IMR-90 (cell line): ENCODE data around the gene MAP2K5. TPM values are rescaled to one million over a fixed set of nuclear protein-coding genes. Genes with fewer than 3 reads are reported as not detected.

Source experiments
- ATAC-seq: fragments of 200-7000 bp; cut with Tn5 transposase; 2 replicates; pipeline ENCODE4 v1.9.1; 2020; ENCODE audit warnings: low read depth, mild to moderate bottlenecking, moderate library complexity
- BruUV-seq: library from RNA; stranded (reverse); fragments of 400-500 nt; replicated peaks from 2 replicates; lab custom pipeline; 2021; lab: Mats Ljungman, UMichigan
- CTCF ChIA-PET: fragments of 300-600 bp; formaldehyde crosslinking; extraction: SDS; loops from one replicate; lab custom pipeline; 2021; ENCODE audit warnings: antibody characterized with exemption; lab: Yijun Ruan, JAX
- POLR2A ChIA-PET: fragments of 300-600 bp; sonication (Branson Sonifier 250); formaldehyde crosslinking; loops from one replicate; lab custom pipeline; 2022; ENCODE audit warnings: antibody characterized with exemption; ENCODE audit not compliant: unreplicated experiment; lab: Charles Lee
- DNase-seq: peaks from one replicate; pipeline ENCODE4 v3.0.0; 2013
- H2AFZ ChIP-seq: replicated peaks from 2 replicates; pipeline ENCODE3; 2013; ENCODE audit warnings: low read length, mild to moderate bottlenecking; ENCODE audit not compliant: poor library complexity
- H2AK5ac ChIP-seq: 2 replicates; pipeline ENCODE4 v1.6.1; 2013; ENCODE audit warnings: low read depth, low read length, inconsistent platforms
- H2AK9ac ChIP-seq: replicated peaks from 2 replicates; pipeline ENCODE3; 2013; ENCODE audit warnings: mild to moderate bottlenecking, low read depth, low read length, moderate library complexity; ENCODE audit not compliant: poor library complexity
- H2BK120ac ChIP-seq: 2 replicates; pipeline ENCODE4 v1.6.1; 2013; ENCODE audit warnings: low read depth, low read length, inconsistent platforms
- H2BK15ac ChIP-seq: 3 replicates; pipeline ENCODE4 v1.6.1; 2013; ENCODE audit warnings: low read depth, low read length, inconsistent platforms
- H2BK20ac ChIP-seq: 2 replicates; pipeline ENCODE4 v1.6.1; 2013; ENCODE audit warnings: low read depth, mild to moderate bottlenecking, inconsistent platforms, low read length, moderate library complexity
- H2BK5ac ChIP-seq: 2 replicates; pipeline ENCODE4 v1.6.1; 2013; ENCODE audit warnings: mild to moderate bottlenecking, low read depth, low read length, inconsistent platforms; ENCODE audit not compliant: poor library complexity, severe bottlenecking
- H3K14ac ChIP-seq: replicated peaks from 2 replicates; pipeline ENCODE4 v1.6.1; 2013; ENCODE audit warnings: low read depth, low read length, inconsistent platforms
- H3K18ac ChIP-seq: 2 replicates; pipeline ENCODE4 v1.6.1; 2013; ENCODE audit warnings: low read depth, low read length, control low read depth
- H3K23ac ChIP-seq: 2 replicates; pipeline ENCODE4 v1.6.1; 2013; ENCODE audit warnings: low read depth, low read length, inconsistent platforms
- H3K27ac ChIP-seq: 2 replicates; pipeline ENCODE4 v1.5.1; 2013; ENCODE audit warnings: mild to moderate bottlenecking, control low read depth, low read length; ENCODE audit not compliant: insufficient read depth
- H3K27me3 ChIP-seq: 2 replicates; pipeline ENCODE4 v1.6.1; 2013; ENCODE audit warnings: low read length; ENCODE audit not compliant: control insufficient read depth, insufficient read depth
- H3K36me3 ChIP-seq: 2 replicates; pipeline ENCODE4 v1.6.1; 2013; ENCODE audit warnings: low read length, mixed read lengths; ENCODE audit not compliant: control insufficient read depth, insufficient read depth
- H3K4ac ChIP-seq: 2 replicates; pipeline ENCODE4 v1.6.1; 2013; ENCODE audit warnings: low read depth, low read length, inconsistent platforms
- H3K4me1 ChIP-seq: 2 replicates; pipeline ENCODE4 v1.6.1; 2013; ENCODE audit warnings: low read length, mixed read lengths; ENCODE audit not compliant: control insufficient read depth, insufficient read depth
- H3K4me2 ChIP-seq: 2 replicates; pipeline ENCODE4 v1.6.1; 2013; ENCODE audit warnings: low read depth, mild to moderate bottlenecking, control low read depth, low read length, moderate library complexity
- H3K4me3 ChIP-seq: 2 replicates; pipeline ENCODE4 v1.5.1; 2013; ENCODE audit warnings: low read depth, mild to moderate bottlenecking, control low read depth, low read length, moderate library complexity; ENCODE audit not compliant: insufficient read depth
- H3K56ac ChIP-seq: 2 replicates; pipeline ENCODE4 v1.6.1; 2013; ENCODE audit warnings: low read length, inconsistent platforms; ENCODE audit not compliant: insufficient read depth; ENCODE audit errors: extremely low read depth
- H3K79me1 ChIP-seq, 2 experiments: 2 replicates each; pipeline ENCODE4 v1.6.1; 2013; ENCODE audit warnings: low read length in 2 of 2, inconsistent platforms in 1 of 2, low read depth in 1 of 2
- H3K9ac ChIP-seq: 2 replicates; pipeline ENCODE4 v1.6.1; 2013; ENCODE audit warnings: low read depth, low read length, control low read depth
- H3K9me1 ChIP-seq: 2 replicates; pipeline ENCODE4 v1.6.1; 2013; ENCODE audit warnings: low read length, inconsistent platforms; ENCODE audit not compliant: insufficient read depth
- H3K9me3 ChIP-seq: 2 replicates; pipeline ENCODE4 v1.6.1; 2013; ENCODE audit warnings: low read length; ENCODE audit not compliant: control insufficient read depth, insufficient read depth
- H4K20me1 ChIP-seq: 2 replicates; pipeline ENCODE4 v1.6.1; 2013; ENCODE audit warnings: low read length, inconsistent platforms; ENCODE audit not compliant: insufficient read depth
- H4K5ac ChIP-seq: 2 replicates; pipeline ENCODE4 v1.6.1; 2013; ENCODE audit warnings: mild to moderate bottlenecking, low read depth, low read length, control low read depth
- H4K8ac ChIP-seq, 2 experiments: 2 replicates each; pipeline ENCODE4 v1.6.1; 2013; ENCODE audit warnings: low read depth in 2 of 2, low read length in 2 of 2, control low read depth in 1 of 2, inconsistent platforms in 1 of 2
- H4K91ac ChIP-seq: 2 replicates; pipeline ENCODE4 v1.6.1; 2013; ENCODE audit warnings: low read depth, low read length, inconsistent platforms; ENCODE audit not compliant: insufficient read depth
- CEBPB ChIP-seq: IDR thresholded peaks from 2 replicates; pipeline ENCODE4 v1.6.1; 2012; ENCODE audit warnings: low read depth, low read length, improper control_type of control experiment
- CHD1 ChIP-seq: IDR thresholded peaks from 2 replicates; pipeline ENCODE4 v1.6.1; 2012; ENCODE audit warnings: low read depth, low read length, improper control_type of control experiment
- CTCF ChIP-seq: conservative IDR thresholded peaks from 2 replicates; pipeline ENCODE4 v1.5.1; 2012; ENCODE audit warnings: mild to moderate bottlenecking, low read depth, low read length, improper control_type of control experiment
- FOS ChIP-seq: fragments of 150-350 bp; IDR thresholded peaks from 2 replicates; pipeline ENCODE4 v1.6.1; 2016; ENCODE audit warnings: low read depth, low read length
- MAZ ChIP-seq: IDR thresholded peaks from 2 replicates; pipeline ENCODE4 v1.6.1; 2012; ENCODE audit warnings: low read depth, mild to moderate bottlenecking, low read length, improper control_type of control experiment, moderate library complexity, borderline replicate concordance
- NFE2L2 ChIP-seq: fragments of 150-350 bp; IDR thresholded peaks from 2 replicates; pipeline ENCODE4 v1.6.1; 2016; ENCODE audit warnings: low read depth, mild to moderate bottlenecking, low read length
- POLR2A ChIP-seq: IDR thresholded peaks from 2 replicates; pipeline ENCODE4 v1.6.1; 2012; ENCODE audit warnings: mild to moderate bottlenecking, low read depth, low read length
- RCOR1 ChIP-seq: IDR thresholded peaks from 2 replicates; pipeline ENCODE4 v1.6.1; 2012; ENCODE audit warnings: mild to moderate bottlenecking, low read length, improper control_type of control experiment; ENCODE audit not compliant: insufficient replicate concordance
- RFX5 ChIP-seq: IDR thresholded peaks from 2 replicates; pipeline ENCODE4 v1.8.0; 2012; ENCODE audit warnings: low read depth, mild to moderate bottlenecking, low read length, moderate library complexity
- WGBS, 2 experiments: methylation state at CpG; one replicate each; pipeline versions ENCODE4 v1.1.5 to v1.1.7; 2013; ENCODE audit warnings: missing lambda C conversion rate in 2 of 2; ENCODE audit not compliant: insufficient read length in 1 of 2; ENCODE audit errors: extremely low coverage in 2 of 2; 5-methylcytosine and 5-hydroxymethylcytosine counted together
- dilution Hi-C: fragments of 300-500 bp; cut with HindIII; formaldehyde crosslinking; loops from one replicate; pipeline ENCODE4 v1.14.3; 2018; ENCODE audit warnings: low sequenced_read_pairs; ENCODE audit not compliant: unreplicated experiment
- in situ Hi-C: fragments of 300-500 bp; cut with MboI; formaldehyde crosslinking; loops from 3 replicates; pipeline ENCODE4 v1.14.3; 2019; ENCODE audit warnings: low sequenced_read_pairs, inconsistent platforms, mixed read lengths
- intact Hi-C: fragments of 100-400 bp; cut with micrococcal nuclease; formaldehyde crosslinking; loops from 2 replicates; pipeline ENCODE4 v1.10.0; 2022
- polyA plus RNA-seq, 3 experiments: library from polyadenylated mRNA; depleted of rRNA; stranded (reverse); fragments of >200 nt; gene quantifications; 2 replicates each; pipeline ENCODE4 v1.2.3, GENCODE V29; 2012; ENCODE audit warnings: low replicate concordance in 1 of 3
- total RNA-seq: library from RNA; depleted of rRNA; stranded (reverse); fragments of >200 nt; gene quantifications from 2 replicates; pipeline ENCODE4 v1.2.3, GENCODE V29; 2012

Gene MAP2K5
- total and polyA plus RNA-seq, 2 of the 4 experiments (the other 2 are of a cell fraction), result 1.6 to 6.1 TPM

- Histone ChIP-seq H4K8ac (no peak overlapping the region), H3K4me3 (no peak overlapping the region), H3K27ac (no peak overlapping the region), H3K9me3 (no peaks in the 10 kb centered on the region), H3K56ac (no peak overlapping the region), H4K91ac (no peak overlapping the region), H3K18ac (no peak overlapping the region), H4K5ac (no peak overlapping the region), H2AK5ac (no peak overlapping the region), H2BK120ac (no peak overlapping the region), H3K36me3 (no peaks in the 10 kb centered on the region), H3K27me3 (no peaks in the 10 kb centered on the region), H2AK9ac (no peak overlapping the region), H2BK5ac (no peak overlapping the region), H2BK15ac (no peak overlapping the region), H3K4ac (no peak overlapping the region), H3K23ac (no peak overlapping the region), H3K9ac (no peak overlapping the region), H2BK20ac (no peak overlapping the region), H3K4me1 (no peaks in the 10 kb centered on the region), H3K4me2 (no peak overlapping the region), H4K20me1 (0 out of 2 replicates have a peak, but pooled peaks cover 7% of the 10 kb centered on the region), H3K14ac (no peak overlapping the region), H3K79me1 (no peaks in the 10 kb centered on the region; a peak in 1 of 4 replicates), H3K9me1 (peaks cover 5% of the 10 kb centered on the region; the same call in 1 of the 2 replicates), H2AFZ (no peak overlapping the region)
- in situ Hi-C loops, result no loop called here
- no TSS peak for BruUV-seq
- intact Hi-C loops, result no loop called here
- TF ChIP-seq POLR2A, result no peak
- TF ChIP-seq RFX5, result no peak
- no peak for TF ChIP-seq CTCF
- TF ChIP-seq RCOR1, result no peak
- TF ChIP-seq CHD1, result no peak
- no peak for TF ChIP-seq NFE2L2
- TF ChIP-seq CEBPB, result no peak
- no peak for TF ChIP-seq FOS
- TF ChIP-seq MAZ, result no peak
- no peak for ATAC-seq
- no peak for DNase-seq
- dilution Hi-C loops, result no loop called here
- CTCF ChIA-PET, result no interaction called here
- POLR2A ChIA-PET, result no interaction called here
- 86% methylated on average over 1 of the region's 2 CpGs; no CpG with 5 or more reads in 1 of the 2 experiments for WGBS, 2 experiments
These were observed 258.6 kb downstream of the MAP2K5 start for GRCh38 chr15:67801142-67801541.
